Spleen (tissue), 7 donors: Measurements from ENCODE around the gene CCDC154.

Experiments
- POLR2AphosphoS5 ChIP-seq, 3 donors: sonication (generic); formaldehyde crosslinking; IDR thresholded peaks; one replicate each; pipeline ENCODE4 v1.5.1; 2017; ENCODE audit warnings: antibody characterized with exemption in 3 of 3
- TF ChIP-seq, protein P1 (sequence below), 11 experiments: fragments of 200-600 bp in 7 of 11; fragments of 450-650 bp in 4 of 11; sonication (generic) in 4 of 11; IDR thresholded peaks in 8 of 11; conservative IDR thresholded peaks in 3 of 11; 1 replicate in 7 of 11; 2 replicates in 4 of 11; pipeline versions ENCODE4 v1.4.0 to v1.8.0; 2016 to 2021; ENCODE audit warnings: antibody characterized with exemption in 11 of 11, inconsistent platforms in 4 of 11, mild to moderate bottlenecking in 1 of 11
- donor health status: DM: no; HTN: no; CAD: no; lungs with moderate emphysema.
- donor health status: DM: no; HTN: no; CAD: no.
- donor health status: DM: no; HTN: no; CAD: no.

DNA sequence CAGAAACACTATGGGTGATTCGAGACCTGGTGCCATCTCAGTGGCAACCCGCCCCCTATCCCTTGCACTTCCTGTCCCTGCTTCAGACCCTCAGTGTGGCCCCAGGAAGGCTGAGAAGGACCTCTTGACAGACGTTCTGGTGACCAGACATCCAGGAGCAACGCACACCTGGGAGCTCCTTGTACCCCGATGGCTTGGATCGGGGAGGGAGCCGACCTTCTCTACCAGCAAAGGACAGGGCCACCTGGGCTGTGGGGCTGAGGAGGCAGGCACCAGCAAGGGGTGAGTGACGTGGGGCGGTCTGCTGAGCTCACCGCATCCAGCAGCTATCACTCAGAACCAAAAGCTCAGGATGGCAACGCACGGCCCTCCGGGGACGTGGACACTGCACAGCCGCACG, 57.0 kb downstream of the CCDC154 start:
- peak in 2 of 3 donors; percentile 5 to 28 for TF ChIP-seq POLR2AphosphoS5 (IDR thresholded peaks at IDR 0.05)
- TF ChIP-seq, protein P1, sequence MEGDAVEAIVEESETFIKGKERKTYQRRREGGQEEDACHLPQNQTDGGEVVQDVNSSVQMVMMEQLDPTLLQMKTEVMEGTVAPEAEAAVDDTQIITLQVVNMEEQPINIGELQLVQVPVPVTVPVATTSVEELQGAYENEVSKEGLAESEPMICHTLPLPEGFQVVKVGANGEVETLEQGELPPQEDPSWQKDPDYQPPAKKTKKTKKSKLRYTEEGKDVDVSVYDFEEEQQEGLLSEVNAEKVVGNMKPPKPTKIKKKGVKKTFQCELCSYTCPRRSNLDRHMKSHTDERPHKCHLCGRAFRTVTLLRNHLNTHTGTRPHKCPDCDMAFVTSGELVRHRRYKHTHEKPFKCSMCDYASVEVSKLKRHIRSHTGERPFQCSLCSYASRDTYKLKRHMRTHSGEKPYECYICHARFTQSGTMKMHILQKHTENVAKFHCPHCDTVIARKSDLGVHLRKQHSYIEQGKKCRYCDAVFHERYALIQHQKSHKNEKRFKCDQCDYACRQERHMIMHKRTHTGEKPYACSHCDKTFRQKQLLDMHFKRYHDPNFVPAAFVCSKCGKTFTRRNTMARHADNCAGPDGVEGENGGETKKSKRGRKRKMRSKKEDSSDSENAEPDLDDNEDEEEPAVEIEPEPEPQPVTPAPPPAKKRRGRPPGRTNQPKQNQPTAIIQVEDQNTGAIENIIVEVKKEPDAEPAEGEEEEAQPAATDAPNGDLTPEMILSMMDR (IDR thresholded peaks at IDR 0.05 in 8 of 11, conservative IDR thresholded peaks at IDR 0.05 in 3 of 11) = no peak
